SKM-1 treated with dmso at 0.1 percent for 144 hours (cell line): ENCODE results near the gene CDC73.
"Not testable (repeated sequence)": the region's sequence is repeated elsewhere in the genome, so short reads cannot be mapped to it uniquely, and the experiment has no call there.

ENCODE experiments used
- DNase-seq: peaks from one replicate; lab custom pipeline; 2025; ENCODE audit not compliant: unreplicated experiment; lab: John Stamatoyannopoulos, UW

CDC73 gene

DNA sequence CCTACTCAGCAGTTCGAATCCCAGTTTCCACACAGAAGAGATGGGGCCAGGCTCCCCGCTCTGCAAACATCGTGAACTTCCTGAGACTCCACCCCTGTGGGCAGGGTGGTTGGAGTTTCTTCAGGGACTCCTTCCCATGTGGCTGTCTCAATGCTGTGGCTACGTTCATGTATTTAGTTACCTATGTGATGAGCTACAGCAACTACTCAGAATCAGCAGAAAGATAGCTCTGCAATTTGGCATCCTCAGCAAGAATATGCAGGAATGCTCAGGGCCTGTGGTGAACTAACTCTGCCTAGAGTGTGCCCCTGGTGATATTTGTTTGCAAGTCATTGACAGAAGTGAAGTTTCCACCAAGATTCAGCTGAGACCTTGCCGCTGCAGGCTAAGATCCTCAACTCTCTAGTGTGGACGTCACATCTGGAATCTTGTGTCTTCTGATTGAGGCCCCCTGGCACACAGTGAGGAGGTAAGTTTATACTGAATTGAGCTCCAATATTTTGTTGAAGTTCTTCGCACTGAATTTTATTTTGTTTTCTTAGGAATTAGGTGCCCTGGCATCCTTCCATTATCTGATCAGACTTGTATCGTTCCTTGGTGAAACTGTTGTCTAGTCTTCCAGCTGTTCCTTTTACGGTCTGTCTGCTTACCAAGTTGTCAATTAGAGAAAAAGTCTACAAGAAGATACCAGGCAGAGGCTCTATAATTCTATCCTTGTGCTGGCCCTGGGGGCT is 8.4 kb upstream of the CDC73 start:
- DNase-seq, result no peak

DNA sequence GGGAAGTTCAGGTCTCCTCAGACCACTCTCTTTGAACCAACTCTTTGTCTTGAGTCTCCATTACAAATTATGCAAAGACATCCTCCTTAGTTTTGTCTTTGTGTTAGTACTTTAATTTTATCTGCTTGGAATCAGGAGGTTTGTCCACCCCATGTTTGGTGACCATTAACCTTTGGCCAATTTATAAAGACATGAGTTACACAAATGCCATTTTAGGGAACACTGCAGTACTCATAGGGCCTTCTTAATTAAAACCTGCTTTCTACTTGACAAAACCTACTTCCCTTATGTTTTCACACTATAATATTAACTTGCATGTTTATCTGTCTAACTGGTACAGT is 7.9 kb upstream of the CDC73 start:
- no peak for DNase-seq

DNA sequence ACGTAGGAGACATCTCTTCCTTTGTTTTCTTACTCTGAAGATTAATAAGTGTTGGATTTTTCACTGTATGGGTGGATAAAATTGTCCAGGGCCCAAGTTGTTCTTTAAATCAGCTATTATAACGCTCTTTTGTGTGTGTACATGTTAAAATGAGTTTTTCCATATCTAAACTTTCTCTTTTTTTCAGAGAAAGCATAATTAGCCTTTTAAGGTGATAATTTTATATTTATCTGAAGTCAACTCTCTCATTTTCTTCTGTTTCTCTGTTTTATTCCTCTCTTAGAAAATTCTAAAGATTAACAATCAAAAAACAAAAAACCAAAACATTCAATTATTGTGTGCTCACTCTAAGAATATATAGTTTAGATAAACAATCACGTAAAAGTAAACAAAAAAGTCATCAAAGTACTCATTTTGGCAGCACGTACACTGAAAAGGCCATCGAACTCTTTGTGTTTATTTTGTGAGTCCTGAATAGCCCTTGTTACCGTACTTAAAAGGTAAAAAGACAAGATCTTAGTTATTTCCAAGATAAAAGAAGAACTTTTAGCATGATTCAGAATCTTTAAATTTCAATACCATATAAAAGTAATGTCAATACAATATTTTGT is 7.2 kb upstream of the CDC73 start:
- DNase-seq, result no peak

DNA sequence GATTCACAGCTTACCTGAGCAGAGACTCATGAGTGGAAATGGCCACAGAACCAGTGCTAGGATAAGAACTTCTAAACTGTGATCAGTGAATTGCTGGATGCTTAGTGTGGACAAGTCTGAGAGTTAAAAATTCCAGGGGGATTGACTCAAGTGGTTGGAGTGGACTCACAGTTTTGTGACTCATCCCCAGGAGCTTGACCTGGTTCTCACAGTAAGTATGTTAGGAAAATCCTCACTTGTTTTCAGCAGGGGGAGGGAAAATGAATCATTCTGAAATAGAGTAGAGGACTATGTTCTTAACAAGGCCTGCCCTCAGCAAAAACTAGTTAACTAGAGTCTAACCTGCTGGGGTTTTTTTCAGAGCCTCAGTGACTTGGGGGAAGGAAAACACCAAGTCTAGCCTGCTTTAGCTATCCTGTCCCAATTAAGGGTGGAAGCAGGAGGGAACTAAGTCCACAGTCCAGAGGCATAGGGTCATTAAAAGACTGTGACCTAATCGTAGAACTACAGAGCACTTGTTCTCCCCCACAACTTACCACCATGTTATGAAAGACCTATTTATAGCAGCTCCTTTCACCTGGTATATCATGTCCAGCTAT is 6.1 kb upstream of the CDC73 start:
- no peak for DNase-seq

DNA sequence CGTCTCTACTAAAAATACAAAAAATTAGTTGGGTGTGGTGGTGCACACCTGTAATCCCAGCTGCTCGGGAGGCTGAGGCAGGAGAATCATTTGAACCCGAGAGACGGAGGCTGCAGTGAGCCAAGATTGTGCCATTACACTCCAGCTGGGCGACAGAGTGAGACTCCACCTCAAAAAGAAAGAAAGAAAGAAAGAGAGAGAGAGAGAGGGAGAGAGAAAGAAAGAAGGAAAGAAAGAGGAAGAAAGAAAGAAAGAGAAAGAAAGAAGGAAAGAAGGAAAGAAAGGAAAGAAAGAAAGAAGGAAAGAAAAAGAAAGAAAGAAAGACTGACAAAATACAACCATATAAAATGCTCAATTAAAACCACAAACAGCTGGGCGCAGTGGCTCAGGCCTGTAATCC is 4.7 kb upstream of the CDC73 start:
- DNase-seq, result not testable (repeated sequence)

DNA sequence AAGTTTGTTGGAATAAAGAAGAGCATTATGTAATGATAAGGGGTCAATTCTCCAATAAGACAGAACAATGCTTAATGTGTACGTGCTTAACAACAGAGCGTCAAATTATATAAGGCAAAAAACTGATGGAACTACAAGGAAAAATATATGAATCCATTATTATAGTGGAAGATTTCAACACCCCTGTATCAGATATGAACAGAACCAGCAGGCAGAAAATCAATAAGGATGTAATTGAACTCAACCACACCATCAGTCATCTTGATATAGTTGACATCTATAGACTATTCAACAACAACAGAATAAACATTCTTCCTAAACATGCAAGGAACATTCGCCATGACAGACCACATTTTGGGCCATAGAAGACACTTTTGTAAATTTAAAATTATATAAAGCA is 3.6 kb upstream of the CDC73 start:
- DNase-seq, result no peak

DNA sequence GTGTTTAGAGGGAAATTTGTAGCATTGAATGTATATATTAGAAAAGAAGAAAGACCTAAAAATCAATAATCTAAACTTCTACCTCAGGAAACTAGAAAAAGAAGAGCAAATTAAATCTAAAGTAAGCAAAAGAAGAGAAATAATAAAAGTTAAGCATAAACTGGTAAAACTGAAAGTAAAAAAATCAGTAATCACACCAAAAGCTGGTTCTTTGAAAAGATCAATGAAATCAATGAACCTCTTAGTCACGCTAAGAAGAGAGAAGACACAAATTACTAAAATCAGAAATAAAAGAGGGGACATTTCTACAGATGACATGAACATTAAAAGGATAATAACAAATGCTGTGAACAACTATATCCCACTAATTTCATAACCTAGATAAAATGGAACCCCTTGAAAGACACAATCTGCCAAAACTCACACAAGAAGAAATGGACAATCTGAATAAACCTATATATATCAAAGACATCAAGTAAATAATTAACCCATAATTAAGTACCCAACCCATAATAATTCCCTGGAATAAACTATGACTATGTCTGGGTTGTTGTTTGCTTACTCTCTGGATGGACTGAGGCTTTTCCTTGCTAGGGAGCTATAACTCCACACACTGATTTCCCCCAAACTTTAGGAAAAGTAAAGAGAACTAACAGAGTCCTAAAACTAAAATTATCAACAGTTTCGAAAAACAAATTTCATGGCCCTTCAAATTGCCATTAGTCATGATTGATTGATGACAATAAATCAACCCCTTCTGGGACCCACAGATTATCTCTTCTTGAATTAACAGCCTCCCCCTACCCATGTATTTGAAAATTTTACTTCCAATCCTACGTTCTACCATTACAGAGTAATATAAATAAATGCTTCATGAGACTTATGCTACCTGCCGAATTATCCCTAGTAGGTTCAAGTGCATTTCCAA is 2.8 kb upstream of the CDC73 start:
- no peak for DNase-seq

DNA sequence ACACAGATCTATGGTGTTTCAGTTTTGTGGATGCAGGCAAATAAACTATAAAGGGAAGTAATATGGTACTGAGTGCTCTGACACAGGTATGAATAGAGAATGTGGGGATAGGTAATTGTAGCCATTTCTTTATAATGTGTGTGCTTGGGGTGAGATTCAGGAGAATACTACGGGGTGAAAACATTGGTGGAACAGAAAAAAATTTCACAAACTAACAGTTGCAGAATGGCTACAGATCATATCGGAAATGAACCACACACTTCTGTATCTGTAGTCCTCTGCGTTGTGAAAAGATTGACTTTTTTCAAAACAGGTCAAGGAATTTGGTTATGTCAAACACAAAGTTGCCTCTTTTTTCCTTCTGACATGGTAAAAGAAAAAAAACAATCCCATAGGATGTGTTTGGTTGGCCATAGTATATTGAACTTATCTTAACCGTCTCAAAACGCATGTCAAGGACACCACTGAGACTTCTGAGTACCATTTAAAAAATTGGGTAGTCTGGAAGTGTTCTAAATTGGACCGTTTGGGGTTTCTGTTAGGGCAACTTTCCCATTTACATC is 1.1 kb upstream of the CDC73 start:
- no peak for DNase-seq

DNA sequence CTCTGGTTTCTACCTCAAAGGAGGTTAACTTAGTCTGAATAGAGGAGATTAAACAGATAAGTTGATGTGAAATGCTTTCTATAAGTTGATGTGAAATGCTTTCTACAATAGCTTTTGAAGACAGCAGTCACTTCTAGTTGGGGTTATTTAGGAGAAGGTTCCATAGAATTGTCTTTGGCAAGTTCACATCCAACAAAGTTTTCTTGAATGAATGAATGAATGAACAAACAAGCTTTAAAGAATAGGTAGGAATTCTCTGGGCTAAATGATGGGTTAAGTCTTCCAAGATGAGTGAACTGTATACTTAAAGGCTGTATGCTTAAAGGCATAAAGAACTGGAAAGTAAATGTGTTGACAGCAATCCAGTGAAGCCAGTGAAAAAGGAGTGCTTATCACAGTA is 1.9 kb downstream of the CDC73 start:
- no peak for DNase-seq

DNA sequence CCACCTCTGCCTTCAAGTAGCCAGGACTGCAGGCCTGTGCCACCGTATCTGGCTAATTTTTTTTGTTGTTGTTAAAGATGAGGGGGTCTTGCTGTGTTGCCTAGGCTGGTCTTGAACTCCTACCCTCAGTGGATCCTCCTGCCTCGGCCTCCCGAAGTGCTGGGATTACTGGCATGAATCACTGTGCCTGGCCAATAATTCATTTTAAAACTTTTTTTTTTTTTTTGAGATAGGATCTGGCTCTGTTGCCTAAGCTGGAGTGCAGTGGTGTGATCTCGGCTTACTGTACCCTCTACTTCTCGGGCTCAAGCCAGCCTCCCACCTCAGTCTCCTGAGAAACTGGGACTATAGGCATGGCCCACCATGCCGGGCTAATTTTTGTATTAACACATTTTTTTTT is 3.5 kb downstream of the CDC73 start:
- DNase-seq, result no peak

DNA sequence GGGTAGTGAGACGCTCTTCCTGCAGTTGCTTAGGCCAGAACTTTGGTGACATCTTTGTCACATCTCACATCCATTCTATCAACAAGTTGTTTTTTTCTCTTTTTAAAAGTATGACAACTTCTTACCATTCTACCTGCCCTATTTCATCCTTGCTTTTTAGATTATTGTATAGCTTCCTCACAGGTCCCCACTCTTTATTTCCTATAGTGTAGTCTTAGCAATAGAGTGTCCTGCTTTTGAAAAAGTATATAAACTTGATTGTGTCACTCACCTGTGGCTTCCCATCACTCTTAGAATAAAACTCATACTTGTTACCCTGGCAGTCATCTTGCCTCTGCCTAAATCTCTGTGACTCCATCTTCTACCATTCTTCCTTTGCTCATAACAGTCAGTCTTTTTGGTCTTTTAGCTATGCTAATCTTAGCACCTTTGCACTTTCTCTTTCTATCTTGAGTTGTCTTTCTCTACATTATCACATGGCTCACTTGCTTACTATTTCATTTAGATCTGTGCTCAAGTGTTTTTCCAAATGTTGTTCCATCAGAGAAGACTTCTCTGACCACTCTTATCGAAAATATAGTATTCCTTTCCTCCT is 9.5 kb downstream of the CDC73 start:
- DNase-seq, result no peak

DNA sequence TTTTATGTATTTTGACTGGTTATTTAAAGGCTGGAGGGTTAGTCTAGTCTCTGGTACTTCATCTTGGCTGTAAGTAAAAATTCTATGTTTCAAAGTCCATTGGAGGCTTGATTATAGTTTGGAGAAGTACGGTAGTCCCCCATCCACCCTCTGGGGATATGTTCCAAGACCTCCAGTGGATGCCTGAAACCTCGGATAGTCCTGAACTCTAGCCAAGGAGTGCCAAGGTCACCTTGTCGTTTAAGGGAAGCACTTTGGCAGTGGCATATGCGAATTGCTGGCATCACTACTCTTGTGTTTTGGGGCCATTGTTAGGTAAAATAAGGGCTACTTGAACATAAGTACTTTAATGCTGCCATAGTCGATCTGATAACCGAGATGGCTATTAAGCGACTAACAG is 18.4 kb downstream of the CDC73 start:
- DNase-seq, result no peak

DNA sequence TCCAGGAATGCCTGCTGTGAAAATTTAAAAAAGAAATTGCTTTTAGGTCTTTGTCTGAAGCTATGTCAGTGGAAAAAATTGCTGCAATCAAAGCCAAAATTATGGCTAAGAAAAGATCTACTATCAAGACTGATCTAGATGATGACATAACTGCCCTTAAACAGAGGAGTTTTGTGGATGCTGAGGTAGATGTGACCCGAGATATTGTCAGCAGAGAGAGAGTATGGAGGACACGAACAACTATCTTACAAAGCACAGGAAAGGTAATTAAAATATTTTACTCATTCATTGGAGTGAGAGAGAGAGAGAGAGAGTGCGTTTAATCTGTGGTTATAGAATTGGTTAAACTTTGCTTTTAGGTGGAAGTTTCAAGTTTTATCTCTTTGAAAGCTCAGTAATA is 20.0 kb downstream of the CDC73 start:
- DNase-seq, result no peak

DNA sequence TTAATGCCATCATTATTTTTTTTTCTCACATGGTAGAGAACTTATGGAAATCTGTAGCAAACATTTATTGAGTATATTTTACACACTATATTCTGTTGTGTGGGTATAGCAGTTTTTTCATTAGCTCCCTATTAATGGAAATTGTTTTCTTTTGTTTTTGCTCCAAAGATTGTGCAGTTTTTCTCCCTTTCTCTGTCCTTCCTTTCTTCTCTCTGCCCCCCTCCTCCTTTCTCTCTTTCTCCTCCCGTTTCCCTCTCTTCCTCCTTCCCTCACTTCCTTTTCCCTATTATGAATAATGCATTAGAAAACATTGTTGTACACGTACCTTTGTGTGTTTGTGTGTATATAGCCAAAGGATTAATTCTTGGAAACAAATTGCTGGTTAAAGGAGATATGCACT is 20.6 kb downstream of the CDC73 start:
- DNase-seq, result no peak

DNA sequence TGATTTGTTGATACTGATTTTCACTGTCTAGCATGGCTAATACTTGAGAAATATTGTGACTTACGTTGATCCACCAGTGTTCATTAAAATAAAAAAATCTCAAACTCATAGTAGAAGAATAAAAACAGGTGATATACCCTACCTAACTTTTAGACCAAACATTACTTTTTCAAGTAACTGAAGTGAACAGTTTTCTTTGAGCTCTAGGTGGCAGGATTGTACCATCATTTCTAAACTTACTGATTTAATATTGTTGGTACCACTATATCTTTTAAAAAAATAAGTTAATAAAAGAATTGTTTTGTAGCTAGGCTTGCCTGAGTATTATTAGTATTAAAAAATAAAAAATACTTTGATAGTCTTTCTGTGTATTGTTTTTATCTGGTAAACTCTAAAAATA is 21.5 kb downstream of the CDC73 start:
- DNase-seq, result no peak

DNA sequence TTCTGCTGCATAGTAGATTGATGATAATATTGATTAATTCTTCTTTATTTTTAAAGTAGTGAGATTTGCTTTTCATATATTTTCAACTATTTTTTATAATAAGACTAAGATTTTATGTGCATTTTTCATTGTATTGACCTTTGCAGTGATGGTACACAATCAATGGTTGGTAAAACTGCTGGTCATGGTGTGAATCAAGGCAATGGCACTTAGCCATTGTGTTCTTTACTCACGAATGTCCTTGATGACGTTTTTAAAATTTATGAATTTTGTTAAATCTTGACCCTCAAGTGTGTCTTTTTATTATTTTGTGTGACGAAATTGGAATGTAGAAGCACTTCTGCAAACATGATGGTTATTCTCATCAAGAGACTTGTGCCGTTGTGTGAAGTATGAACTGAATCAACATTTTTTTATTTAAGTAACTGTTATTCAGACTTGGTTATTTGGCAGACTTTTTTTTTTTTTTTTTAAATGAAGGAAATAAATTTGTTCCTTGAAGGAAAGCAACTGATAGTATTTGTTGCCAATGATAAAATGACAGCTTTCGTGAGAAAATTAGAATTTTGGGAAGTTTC is 22.6 kb downstream of the CDC73 start:
- DNase-seq, result no peak

DNA sequence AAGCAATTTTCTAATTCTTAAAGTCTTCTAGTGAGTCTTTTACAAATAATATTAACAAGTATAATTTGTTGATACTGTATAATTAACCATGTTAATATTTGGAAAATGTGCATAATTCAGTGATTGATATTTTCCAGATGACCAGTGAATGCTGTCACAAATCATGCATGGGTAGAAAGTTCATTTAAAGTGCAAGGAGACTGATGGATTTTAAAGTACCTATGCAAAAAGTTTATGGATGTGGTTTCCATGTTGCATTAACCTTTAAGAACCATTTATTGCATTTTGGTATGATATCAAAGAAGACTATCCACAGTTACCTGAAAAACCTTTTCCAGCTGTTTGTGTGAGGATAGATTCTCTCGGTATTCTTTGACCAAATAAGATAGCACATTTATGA is 23.2 kb downstream of the CDC73 start:
- DNase-seq, result no peak

DNA sequence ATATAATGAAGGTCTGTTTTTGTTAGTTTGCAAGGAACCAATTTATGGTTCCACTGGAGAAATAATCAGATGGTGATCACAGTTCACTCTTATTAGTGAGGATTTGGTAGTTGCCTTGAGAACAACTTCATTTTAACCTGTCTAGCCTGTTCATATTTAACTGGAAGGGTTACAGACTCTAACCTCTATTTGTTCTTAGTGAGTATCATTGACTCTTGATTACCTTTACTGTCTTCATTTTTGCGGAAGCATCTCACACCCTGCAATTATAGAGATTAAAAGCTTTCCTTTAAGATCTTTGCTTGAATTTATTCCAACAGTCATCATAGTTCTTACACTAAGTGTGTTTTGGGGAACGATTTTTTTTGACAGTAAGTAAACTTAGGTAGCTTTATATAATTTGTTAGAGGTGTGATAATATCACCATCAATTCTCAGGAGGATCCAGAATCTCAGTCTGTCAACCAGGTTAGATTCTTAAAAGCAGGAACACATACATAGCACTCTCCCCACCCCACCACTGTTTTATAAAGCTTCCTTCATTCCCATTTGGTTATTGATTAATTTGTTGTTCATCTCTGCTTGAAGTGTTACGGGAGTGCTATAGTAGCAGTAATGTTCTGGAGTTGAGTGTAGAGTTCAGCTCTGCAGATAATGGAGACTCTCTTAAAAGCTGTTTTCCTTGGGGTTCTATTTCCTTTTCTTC is 34.4 kb downstream of the CDC73 start:
- DNase-seq, result no peak

DNA sequence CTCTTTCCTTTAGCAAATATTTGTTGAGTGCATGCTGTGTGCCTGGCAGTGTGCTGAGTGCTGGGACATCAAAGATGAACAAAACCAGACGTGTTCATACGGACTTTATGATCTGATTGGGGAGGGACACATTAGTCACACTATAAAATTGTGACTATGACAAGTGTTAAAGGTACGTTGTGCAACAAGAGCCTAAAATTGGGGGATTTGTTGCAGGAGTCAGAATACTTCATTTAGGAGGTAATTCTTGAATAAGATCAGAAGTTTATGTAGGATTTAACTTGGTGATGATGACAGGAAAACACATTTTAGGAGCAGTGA is 35.0 kb downstream of the CDC73 start:
- DNase-seq, result no peak

DNA sequence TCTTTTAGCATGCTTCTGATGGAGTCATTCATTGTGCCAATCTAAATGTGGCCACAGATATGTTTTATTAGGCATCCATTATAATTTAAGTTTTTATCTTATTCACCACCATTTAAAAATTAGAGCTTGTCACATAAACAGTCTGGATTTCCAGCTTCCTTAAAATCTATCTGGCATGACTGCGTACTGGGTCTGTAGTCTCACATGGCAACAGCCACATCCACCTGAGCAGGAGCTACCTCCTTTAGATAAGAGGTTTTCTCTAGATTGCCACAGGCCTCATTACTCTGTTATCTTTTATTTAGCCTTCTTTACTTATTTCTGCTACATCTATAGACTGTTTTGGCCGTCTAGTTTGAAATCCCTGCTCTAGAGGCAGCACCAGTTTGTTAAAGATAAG is 35.5 kb downstream of the CDC73 start:
- no peak for DNase-seq
